NCI-H510A (cell line): ENCODE measurements around the gene TUBB3.
"Not testable (repeated sequence)": the region's sequence is repeated elsewhere in the genome, so short reads cannot be mapped to it uniquely, and the experiment has no call there.

ENCODE experiments used
- DNase-seq: peaks from one replicate; lab custom pipeline; 2025; lab: John Stamatoyannopoulos, UW

The TUBB3 gene

GRCh38 chr16:89922884-89923639 is at the start of gene TUBB3:
TUBB3 (plus strand) TSS chr16:89923342; CDS start chr16:89923402, 60 bp downstream.
- DNase-seq: no peak

- DNase-seq: no peak
These were observed 49.0 kb upstream of the TUBB3 start for GRCh38 chr16:89873972-89874689.

- not testable (repeated sequence) for DNase-seq
These were observed 44.0 kb upstream of the TUBB3 start for GRCh38 chr16:89879123-89879522.

GRCh38 chr16:89880477-89881367 is 42.4 kb upstream of the TUBB3 start:
- no peak for DNase-seq

- DNase-seq: no peak
These were observed 41.8 kb upstream of the TUBB3 start for GRCh38 chr16:89881368-89881730.

GRCh38 chr16:89883346-89884040 is 39.6 kb upstream of the TUBB3 start:
- DNase-seq: no peak

- no peak for DNase-seq
These were observed 39.1 kb upstream of the TUBB3 start for GRCh38 chr16:89884041-89884421.

- no peak for DNase-seq
These were observed 35.9 kb upstream of the TUBB3 start for GRCh38 chr16:89887243-89887642.

GRCh38 chr16:89890200-89890599 is 32.9 kb upstream of the TUBB3 start:
- DNase-seq: no peak

GRCh38 chr16:89890886-89891657 is 32.1 kb upstream of the TUBB3 start:
- no peak for DNase-seq

GRCh38 chr16:89892055-89892630 is 31.0 kb upstream of the TUBB3 start:
- no peak for DNase-seq

- DNase-seq: no peak
These were observed 30.5 kb upstream of the TUBB3 start for GRCh38 chr16:89892635-89893034.

GRCh38 chr16:89893642-89894548 is 29.2 kb upstream of the TUBB3 start:
- no peak for DNase-seq

GRCh38 chr16:89895482-89896250 is 27.5 kb upstream of the TUBB3 start:
- DNase-seq: no peak

- DNase-seq: no peak
These were observed 25.9 kb upstream of the TUBB3 start for GRCh38 chr16:89897204-89897603.

GRCh38 chr16:89898201-89898967 is 24.8 kb upstream of the TUBB3 start:
- no peak for DNase-seq

- no peak for DNase-seq
These were observed 23.2 kb upstream of the TUBB3 start for GRCh38 chr16:89899879-89900481.

- DNase-seq: no peak
These were observed 22.3 kb upstream of the TUBB3 start for GRCh38 chr16:89900885-89901284.
